Suprapubic skin (tissue), 4 donors: Measurements from ENCODE around the gene RTP5.

ENCODE experiments used
- EP300 ChIP-seq: sonication (generic); formaldehyde crosslinking; IDR thresholded peaks from one replicate; pipeline ENCODE4 v1.6.1; 2017; ENCODE audit warnings: antibody characterized with exemption
- POLR2A ChIP-seq, 2 donors: fragments of 450-650 bp; IDR thresholded peaks; one replicate each; pipeline ENCODE4 v1.6.1; 2017; ENCODE audit warnings: antibody characterized with exemption in 2 of 2, mild to moderate bottlenecking in 2 of 2, moderate library complexity in 2 of 2
- POLR2AphosphoS5 ChIP-seq, 3 donors: sonication (generic); formaldehyde crosslinking; IDR thresholded peaks; one replicate each; pipeline ENCODE4 v1.6.1; 2017; ENCODE audit warnings: antibody characterized with exemption in 3 of 3
- TF ChIP-seq, protein P1 (sequence below), 2 donors: fragments of 200-600 bp in 1 of 2; fragments of 450-650 bp in 1 of 2; sonication (generic) in 1 of 2; IDR thresholded peaks; one replicate each; pipeline ENCODE4 v1.5.1; 2016 to 2019; ENCODE audit warnings: antibody characterized with exemption in 2 of 2, mild to moderate bottlenecking in 1 of 2, moderate library complexity in 1 of 2

DNA sequence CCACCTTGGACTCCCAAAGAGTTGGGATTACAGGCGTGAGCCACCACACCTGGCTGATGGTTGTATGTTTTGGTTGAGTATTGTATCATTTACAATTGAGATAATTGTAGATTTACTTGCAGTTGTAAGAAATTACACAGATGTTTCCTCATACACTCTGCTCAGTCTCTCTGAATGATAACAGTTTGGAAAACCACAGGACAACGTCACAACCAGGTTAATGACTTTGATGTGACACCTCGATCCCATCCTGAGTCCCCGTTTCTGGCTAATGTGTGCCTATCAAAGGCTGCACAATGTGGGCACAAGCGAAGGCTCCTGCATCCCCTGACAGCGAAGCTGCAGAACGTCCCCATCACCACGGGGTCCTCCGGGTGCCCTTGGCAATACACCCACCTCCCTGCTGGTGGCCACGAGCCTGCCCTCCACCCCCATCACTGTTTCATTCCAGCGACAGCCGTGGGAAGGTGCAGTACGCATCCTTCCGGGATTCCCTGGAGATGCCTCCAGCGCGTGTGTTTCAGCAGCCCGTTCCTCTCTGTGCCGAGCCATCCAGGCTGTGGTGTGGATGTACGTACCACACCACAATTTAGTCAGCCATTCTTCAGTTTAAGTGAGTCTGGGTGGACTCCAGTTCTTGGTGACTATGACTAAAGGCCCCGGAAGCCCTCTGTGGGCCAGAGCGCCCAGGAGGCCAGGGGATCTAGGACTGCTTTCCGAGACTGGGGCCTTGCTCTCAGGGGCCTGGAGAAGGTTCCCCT is 6.6 kb upstream of the RTP5 start:
- TF ChIP-seq, protein P1, sequence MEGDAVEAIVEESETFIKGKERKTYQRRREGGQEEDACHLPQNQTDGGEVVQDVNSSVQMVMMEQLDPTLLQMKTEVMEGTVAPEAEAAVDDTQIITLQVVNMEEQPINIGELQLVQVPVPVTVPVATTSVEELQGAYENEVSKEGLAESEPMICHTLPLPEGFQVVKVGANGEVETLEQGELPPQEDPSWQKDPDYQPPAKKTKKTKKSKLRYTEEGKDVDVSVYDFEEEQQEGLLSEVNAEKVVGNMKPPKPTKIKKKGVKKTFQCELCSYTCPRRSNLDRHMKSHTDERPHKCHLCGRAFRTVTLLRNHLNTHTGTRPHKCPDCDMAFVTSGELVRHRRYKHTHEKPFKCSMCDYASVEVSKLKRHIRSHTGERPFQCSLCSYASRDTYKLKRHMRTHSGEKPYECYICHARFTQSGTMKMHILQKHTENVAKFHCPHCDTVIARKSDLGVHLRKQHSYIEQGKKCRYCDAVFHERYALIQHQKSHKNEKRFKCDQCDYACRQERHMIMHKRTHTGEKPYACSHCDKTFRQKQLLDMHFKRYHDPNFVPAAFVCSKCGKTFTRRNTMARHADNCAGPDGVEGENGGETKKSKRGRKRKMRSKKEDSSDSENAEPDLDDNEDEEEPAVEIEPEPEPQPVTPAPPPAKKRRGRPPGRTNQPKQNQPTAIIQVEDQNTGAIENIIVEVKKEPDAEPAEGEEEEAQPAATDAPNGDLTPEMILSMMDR (IDR thresholded peaks at IDR 0.05) = no peak
- TF ChIP-seq POLR2AphosphoS5 (IDR thresholded peaks at IDR 0.05) = no peak
- TF ChIP-seq POLR2A (IDR thresholded peaks at IDR 0.05) = no peak
- no peak for TF ChIP-seq EP300
